Right forelimb (tissue), 1 donor: ENCODE results near the gene PRDM1.

ENCODE experiments used
- DNase-seq: peaks from one replicate; pipeline ENCODE4 v3.0.0-alpha.2; 2018

Gene PRDM1

GRCh38 chr6:106072501-106073090 lies 13.5 kb upstream of the PRDM1 start:
- DNase-seq, result no peak

DNA sequence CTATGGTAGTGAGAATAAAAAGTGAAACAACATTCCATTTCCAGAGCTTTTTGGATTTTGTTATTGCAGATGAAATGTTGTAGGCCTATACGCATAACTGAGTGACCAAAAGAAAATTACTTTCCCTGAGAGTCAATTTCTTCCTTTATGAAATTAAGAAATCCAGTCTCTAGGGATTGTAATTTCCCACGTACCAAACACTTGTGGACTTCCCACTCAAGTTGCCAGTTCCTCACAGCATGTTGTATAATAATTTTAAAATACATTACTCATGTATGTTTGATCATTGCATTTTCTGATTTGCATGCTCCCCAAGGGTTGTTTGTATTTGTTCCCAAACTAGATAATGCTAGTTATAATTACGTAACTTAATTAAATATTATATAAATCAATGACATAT lies 12.0 kb upstream of the PRDM1 start:
- DNase-seq, result no peak

DNA sequence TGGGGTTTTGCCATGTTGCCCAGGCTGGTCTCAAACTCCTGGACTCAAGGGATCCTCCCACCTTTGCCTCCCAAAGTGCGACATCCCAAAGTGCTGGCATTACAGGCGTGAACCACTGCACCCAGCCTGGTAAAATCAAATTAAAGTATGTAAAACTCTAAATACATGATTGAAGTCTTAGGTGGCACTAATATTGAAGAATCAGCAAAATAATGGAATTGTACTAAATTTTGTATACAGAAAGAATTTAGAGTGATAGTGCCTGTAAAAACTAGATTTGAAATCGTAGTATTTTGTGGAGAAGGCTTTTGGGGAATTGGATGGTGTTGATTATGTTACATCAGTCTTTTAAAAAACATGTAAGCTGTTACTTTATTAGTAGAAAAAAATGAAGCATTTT lies 10.0 kb upstream of the PRDM1 start:
- no peak for DNase-seq

DNA sequence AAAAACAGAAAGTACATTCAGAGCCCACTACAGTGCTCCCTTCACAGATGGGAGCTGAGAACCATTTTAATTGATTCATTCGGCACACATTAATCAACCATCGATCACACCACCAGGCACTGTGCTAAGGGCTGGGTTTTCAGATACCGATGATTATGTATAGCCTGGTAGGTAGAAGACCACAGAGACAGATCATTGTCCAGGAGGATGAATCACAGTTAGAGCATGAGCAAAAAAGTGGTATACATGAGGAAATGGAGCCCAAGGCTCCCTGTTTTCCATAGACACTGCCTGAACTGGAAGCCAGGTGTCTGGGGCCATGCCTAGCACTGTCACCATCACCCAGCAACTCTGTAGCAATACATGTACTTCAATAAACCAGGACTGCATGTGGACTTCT lies 9.0 kb upstream of the PRDM1 start:
- no peak for DNase-seq

DNA sequence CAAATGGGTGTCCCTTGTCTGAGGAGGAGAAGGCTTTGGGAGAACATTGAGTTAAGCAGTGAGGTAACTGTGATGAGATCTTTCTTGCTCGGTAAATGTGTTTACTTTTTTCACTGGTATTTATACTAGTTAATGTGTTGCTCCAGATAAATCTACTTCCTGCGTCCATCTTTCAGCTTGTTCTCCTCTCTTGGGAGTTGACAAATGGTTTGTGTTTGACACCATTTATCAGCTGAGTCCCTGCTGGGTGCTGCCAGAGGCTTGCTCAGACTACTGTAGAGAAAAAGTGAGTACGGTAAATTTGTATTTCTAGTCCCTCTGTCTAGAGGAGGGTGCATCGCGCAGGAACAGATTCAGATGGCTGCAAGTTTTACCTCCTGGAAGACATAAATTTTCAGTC lies 8.3 kb upstream of the PRDM1 start:
- DNase-seq, result no peak

DNA sequence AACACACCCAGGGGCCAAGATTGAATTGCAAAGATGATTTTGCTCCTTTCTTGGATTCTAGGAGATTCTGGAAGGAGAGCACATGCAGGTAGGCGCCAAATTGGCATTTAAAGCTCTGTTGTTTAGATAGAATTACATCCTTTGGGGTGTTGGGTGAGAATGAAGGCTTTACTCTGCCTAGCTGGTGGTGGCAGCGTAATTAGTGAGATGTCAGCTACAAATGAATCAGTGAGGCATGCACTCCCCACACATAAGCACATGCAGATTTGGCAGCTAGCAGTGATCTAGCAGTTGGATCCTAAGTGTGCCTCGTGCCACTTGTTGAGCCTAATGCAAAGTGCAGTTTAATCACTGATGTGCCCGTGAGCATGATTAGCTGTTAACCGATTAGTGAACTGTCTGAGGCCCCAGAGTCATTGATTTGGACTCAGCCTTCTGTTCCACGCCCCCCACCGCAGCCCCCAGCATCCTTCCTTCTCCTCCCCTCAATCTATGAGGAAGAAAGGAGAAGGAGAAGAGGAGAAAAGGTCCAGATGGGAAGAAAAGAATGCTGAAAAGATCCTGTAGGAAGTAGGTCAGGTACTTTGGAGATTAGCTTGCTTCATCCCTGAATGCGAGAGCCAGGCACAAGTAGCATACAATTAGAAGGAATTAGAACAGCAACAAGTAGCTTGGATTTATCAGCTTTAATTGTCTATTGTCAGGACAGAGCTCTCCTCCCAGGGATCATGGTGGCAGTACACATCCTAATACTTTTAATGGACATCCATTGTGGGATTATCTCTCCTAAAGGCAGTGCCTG lies 6.0 kb upstream of the PRDM1 start:
- DNase-seq, result no peak

DNA sequence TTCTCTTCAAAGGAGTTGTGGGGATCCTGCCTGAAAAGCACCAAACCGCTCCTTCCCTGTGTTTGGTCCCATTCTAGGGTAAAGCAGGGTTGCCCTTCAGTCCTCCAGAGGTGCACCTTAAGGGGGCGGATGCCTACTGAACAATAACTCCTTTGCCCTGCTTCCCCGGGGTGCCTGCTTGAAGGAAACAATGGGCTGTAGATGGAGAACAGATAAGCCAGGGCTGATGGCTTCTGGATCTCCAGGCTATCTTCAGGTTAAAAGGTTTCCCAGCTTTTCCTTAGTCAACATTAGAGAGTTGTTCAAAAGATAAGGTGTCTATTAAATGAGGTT lies 5.4 kb upstream of the PRDM1 start:
- no peak for DNase-seq

DNA sequence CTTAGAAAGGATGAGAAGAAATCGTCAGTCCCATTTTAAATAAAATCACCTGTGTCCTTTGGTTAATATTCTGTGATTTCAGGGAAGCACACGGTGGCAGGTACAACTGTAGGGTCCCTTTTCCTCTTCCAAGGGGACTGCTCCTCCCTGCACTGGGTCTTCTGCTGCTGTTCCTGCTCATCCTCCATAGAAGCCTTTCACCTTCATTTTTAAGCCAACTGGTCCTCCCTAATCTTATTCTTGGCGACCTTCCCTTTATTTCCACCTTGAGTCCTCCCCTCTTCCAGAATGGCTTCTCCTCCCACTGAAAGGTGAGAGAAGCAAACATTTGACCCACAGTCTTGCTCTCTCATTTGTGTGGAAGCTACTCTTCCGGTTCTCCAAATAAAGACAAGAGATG lies 4.4 kb upstream of the PRDM1 start:
- no peak for DNase-seq

GRCh38 chr6:106082735-106083398 lies 3.3 kb upstream of the PRDM1 start:
- DNase-seq, result no peak

DNA sequence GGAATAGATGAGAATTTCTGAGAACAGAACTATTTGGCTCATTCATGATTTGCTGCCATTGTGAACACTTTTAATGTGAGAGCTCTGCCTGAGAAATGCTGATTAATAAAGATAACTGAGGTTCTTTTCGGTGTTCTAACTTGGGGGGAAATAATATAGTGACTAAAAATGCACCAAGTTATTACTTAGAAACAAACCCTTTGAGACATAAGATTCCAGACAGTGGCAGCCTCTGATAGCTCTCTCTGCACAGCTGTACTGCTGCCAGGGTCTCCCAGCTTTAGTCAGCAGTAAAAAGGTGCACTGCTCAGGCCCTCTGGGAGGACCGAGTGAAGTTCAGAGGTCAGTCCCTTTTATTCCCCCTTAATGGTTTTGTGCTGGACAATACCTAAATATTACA lies 2.5 kb upstream of the PRDM1 start:
- DNase-seq, result no peak

- DNase-seq, result no peak
These were observed 1.8 kb upstream of the PRDM1 start for GRCh38 chr6:106084106-106084988.

DNA sequence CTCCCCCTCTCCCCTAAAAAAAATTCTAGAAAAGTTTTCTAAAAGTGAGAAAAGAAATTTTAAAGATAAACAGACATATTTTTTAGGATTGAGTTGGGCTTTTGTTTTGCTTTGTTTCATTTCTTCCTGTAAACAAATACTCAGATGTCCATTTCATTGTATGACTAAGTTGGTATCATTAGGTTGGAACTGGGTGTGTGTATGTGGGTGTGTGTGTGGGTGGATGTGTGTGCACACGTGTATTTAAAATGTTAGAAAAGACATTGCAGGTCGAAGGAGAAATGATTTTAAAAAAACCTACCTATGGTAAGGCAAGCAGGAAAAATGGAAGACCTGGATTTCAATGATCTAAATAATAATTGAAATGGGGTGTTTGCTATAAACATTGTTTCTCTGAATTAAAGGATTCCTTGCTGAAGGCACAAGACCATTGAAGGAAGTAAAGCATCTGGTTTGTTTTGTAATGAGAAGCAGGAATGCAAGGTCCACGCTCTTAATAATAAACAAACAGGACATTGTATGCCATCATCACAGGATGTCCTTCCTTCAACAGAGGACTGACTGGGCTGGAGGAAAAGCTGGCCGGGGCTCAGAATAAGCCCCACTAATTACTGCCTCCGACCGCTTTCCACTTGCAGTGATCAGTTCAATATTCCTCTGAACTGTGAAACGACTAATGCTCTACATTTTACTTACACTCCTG lies 996 bp upstream of the PRDM1 start:
- no peak for DNase-seq

DNA sequence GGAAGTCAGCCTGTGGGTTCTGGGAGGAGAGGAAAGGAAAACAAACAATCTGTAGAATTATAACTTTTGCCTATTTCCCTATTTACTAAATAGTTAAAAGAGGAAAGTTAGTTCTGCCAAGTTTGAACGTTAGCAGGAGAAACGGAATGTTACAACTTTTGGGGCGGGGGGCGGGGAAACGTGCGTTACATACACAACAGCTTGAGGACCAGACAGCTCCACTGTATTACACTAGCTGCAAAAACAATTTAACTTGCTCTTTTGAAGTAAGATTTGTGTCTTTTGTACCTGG lies 498 bp upstream of the PRDM1 start:
- DNase-seq, result no peak

DNA sequence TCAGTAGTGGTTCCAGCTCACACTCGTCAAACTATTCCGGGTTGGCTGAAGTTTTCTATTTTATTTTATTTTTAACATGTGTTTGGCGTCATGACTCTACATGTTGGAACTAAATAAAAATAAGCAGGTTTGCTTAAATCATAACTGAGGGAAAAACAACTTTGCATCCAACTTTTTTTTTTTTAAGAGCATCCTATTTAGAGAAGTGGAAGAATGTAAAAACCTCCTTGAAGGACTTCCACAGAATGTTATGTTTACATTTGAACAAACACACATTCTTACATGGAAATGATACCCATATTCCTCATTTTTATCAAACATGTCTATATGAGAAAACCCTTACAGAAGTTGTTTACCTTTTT lies 659 bp downstream of the PRDM1 start:
- DNase-seq, result no peak

GRCh38 chr6:106087548-106088325 lies 1.6 kb downstream of the PRDM1 start:
- no peak for DNase-seq

DNA sequence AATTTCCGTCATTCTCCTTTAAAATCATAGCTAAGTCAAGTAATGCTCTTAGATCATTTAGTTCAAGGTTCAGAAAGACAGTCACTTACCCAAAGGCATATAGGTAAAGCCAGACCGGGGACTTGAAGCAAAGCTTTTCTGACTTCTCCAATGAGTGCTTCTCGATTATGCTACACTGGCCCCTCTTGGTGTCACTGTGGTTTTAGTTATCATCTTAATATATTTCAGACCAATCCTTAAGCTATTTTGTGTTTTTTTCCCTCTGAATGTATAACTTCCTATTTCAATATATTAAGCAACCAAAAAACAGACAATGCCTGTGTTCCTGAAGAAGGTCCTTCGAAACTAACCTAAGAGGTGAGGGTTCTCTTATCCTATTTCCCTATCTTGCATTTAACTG lies 3.9 kb downstream of the PRDM1 start:
- DNase-seq, result no peak

GRCh38 chr6:106092279-106092678 lies 6.1 kb downstream of the PRDM1 start:
- DNase-seq, result no peak

GRCh38 chr6:106094261-106094963 lies 8.3 kb downstream of the PRDM1 start:
- no peak for DNase-seq

GRCh38 chr6:106094964-106095335 lies 8.8 kb downstream of the PRDM1 start:
- DNase-seq, result no peak

DNA sequence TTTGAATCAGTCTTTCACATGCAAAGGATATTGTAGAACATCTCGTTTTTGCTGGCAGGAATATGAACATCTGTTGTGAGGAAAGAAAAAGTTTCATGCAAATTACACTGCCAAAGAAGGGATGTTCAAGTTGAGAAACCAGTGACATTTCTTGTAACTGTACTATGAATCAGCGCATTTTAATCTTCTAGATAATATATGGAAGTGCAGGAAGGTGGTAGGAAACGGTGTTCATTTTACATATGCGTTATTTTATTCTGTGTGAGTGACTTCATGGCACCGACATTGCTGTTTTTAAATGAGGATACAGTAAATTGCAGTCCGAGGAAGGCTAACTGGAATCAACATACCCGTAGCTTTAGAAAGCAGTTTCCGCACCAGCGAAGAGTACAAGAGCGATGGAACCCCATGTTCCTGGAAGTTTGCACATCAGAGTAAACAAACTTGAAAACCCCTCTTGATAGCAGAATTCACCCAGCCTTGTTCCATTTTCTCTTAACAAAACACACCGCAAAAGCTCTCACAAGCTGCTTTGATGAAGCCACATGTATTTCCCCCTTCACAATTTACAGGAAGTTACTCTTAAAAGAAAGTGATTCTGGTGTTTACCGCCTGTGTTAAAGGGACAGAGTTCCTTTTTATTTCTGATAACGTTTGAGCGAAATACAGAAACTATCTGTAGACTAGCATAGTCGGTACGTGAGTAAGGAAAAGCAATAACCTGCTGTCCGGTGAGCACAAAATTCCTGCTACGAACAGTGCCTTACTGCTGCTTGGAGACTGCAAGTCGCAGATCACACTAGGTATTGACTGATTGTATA lies 11.5 kb downstream of the PRDM1 start:
- no peak for DNase-seq
